A549 (cell line): ENCODE data around the gene TEX35. TPM values are rescaled to one million over a fixed set of nuclear protein-coding genes. Genes with fewer than 3 reads are reported as not detected.
A peak's percentile ranks its signal among the peaks of the same experiment; 100 is the strongest.

ENCODE experiments used
- ATAC-seq, 2 experiments: fragments of 200-7000 bp in 1 of 2; fragments of >200 bp in 1 of 2; cut with Nextera tagmentation in 1 of 2; cut with Tn5 transposase in 1 of 2; 3 replicates each; pipeline versions ENCODE4 v1.8.0 to v1.9.1; 2018 to 2020; ENCODE audit warnings: mild to moderate bottlenecking in 1 of 2, moderate library complexity in 1 of 2
- CTCF ChIA-PET: fragments of 300-600 bp; sonication (Branson Sonifier 250); formaldehyde crosslinking; extraction: SDS; loops from one replicate; lab custom pipeline; 2021; ENCODE audit warnings: antibody characterized with exemption, inconsistent platforms; lab: Yijun Ruan, JAX
- POLR2A ChIA-PET: fragments of 350-600 bp; formaldehyde crosslinking; extraction: SDS; loops from one replicate; lab custom pipeline; 2021; ENCODE audit warnings: antibody characterized with exemption, inconsistent platforms; lab: Yijun Ruan, JAX
- DNase-seq, 2 experiments: peaks; one replicate each; pipeline versions ENCODE4 v3.0.0 to v3.0.0-alpha.2; 2011 to 2016; ENCODE audit warnings: low read depth in 1 of 2, low spot score in 1 of 2
- FAIRE-seq: peaks from 2 replicates; lab custom pipeline; 2011; peaks lifted over from hg19 to GRCh38; lab: Jason Lieb, UNC
- H3K27ac ChIP-seq, 2 experiments: fragments of >200 bp; sonication (Bioruptor Twin); formaldehyde crosslinking; 3 replicates each; pipeline ENCODE4 v1.5.1; 2016 to 2017
- H3K4me1 ChIP-seq: fragments of >200 bp; sonication (Bioruptor Twin); formaldehyde crosslinking; 3 replicates; pipeline ENCODE4 v1.6.1; 2016
- H3K4me2 ChIP-seq: fragments of >200 bp; sonication (Bioruptor Twin); formaldehyde crosslinking; 3 replicates; pipeline ENCODE4 v1.6.1; 2016
- H3K4me3 ChIP-seq: fragments of >200 bp; sonication (Bioruptor Twin); formaldehyde crosslinking; 3 replicates; pipeline ENCODE4 v1.5.1; 2016
- H3K9me3 ChIP-seq: fragments of >200 bp; sonication (Bioruptor Twin); formaldehyde crosslinking; 3 replicates; pipeline ENCODE4 v1.6.1; 2016
- ATOH8 ChIP-seq: fragments of 250-450 bp; sonication (Bioruptor Pico); IDR thresholded peaks from 2 replicates; pipeline ENCODE4 v1.5.0; 2020; ENCODE audit warnings: low read depth, mild to moderate bottlenecking, moderate library complexity
- CBX2 ChIP-seq: fragments of 200-600 bp; sonication (generic); IDR thresholded peaks from 2 replicates; pipeline ENCODE4 v1.6.1; 2016; ENCODE audit warnings: low read depth, mild to moderate bottlenecking, borderline replicate concordance
- CEBPB ChIP-seq, 2 experiments: fragments of >200 bp in 1 of 2; sonication (Bioruptor Twin) in 1 of 2; formaldehyde crosslinking in 1 of 2; IDR thresholded peaks; 2 replicates each; pipeline ENCODE4 v1.6.1; 2012 to 2016
- CHD4 ChIP-seq: fragments of 200-600 bp; sonication (generic); IDR thresholded peaks from 2 replicates; pipeline ENCODE4 v1.6.1; 2016; ENCODE audit warnings: antibody characterized with exemption, mild to moderate bottlenecking, borderline replicate concordance
- CTCF ChIP-seq: fragments of >200 bp; sonication (Bioruptor Twin); formaldehyde crosslinking; IDR thresholded peaks from 3 replicates; pipeline ENCODE4 v1.5.1; 2016
- ESRRA ChIP-seq: fragments of 150-350 bp; IDR thresholded peaks from 2 replicates; pipeline ENCODE4 v1.6.1; 2014; ENCODE audit warnings: mild to moderate bottlenecking, low read length, borderline replicate concordance
- FOSL2 ChIP-seq, 2 experiments: fragments of 450-650 bp in 1 of 2; fragments of >200 bp in 1 of 2; sonication (Bioruptor Twin) in 1 of 2; formaldehyde crosslinking; IDR thresholded peaks; 2 replicates each; pipeline versions ENCODE4 v1.5.0 to v1.6.1; 2016 to 2020; ENCODE audit warnings: mild to moderate bottlenecking in 1 of 2, moderate library complexity in 1 of 2
- HEYL ChIP-seq: fragments of 250-450 bp; sonication (Bioruptor Pico); IDR thresholded peaks from 2 replicates; pipeline ENCODE4 v1.8.0; 2021; ENCODE audit warnings: mild to moderate bottlenecking, moderate library complexity
- HOXB5 ChIP-seq: fragments of 250-450 bp; sonication (Bioruptor Pico); IDR thresholded peaks from 2 replicates; pipeline ENCODE4 v1.5.0; 2020; ENCODE audit warnings: mild to moderate bottlenecking, moderate library complexity
- MAZ ChIP-seq: fragments of 150-350 bp; IDR thresholded peaks from 2 replicates; pipeline ENCODE4 v1.6.1; 2014; ENCODE audit warnings: antibody characterized with exemption, low read depth, low read length, borderline replicate concordance
- MYC ChIP-seq: IDR thresholded peaks from 2 replicates; pipeline ENCODE4 v1.6.1; 2012; ENCODE audit warnings: mild to moderate bottlenecking, inconsistent platforms, low read length, improper control_type of control experiment, borderline replicate concordance
- NPAS2 ChIP-seq: fragments of 250-450 bp; sonication (Bioruptor Pico); IDR thresholded peaks from 2 replicates; pipeline ENCODE4 v1.8.0; 2022; ENCODE audit warnings: mild to moderate bottlenecking, moderate library complexity, borderline replicate concordance
- PBX3 ChIP-seq: IDR thresholded peaks from 2 replicates; pipeline ENCODE4 v1.6.1; 2012
- PHF8 ChIP-seq: fragments of 200-600 bp; sonication (generic); IDR thresholded peaks from 2 replicates; pipeline ENCODE4 v1.6.1; 2016; ENCODE audit warnings: low read depth, mild to moderate bottlenecking, antibody characterized with exemption, moderate library complexity, borderline replicate concordance
- RARB ChIP-seq: fragments of 250-450 bp; sonication (Bioruptor Pico); IDR thresholded peaks from 2 replicates; pipeline ENCODE4 v1.8.0; 2021; ENCODE audit warnings: mild to moderate bottlenecking, moderate library complexity
- SREBF2 ChIP-seq: fragments of 450-650 bp; IDR thresholded peaks from 2 replicates; pipeline ENCODE4 v1.6.1; 2014; ENCODE audit warnings: mild to moderate bottlenecking, moderate library complexity
- USF2 ChIP-seq: fragments of 450-650 bp; IDR thresholded peaks from 2 replicates; pipeline ENCODE4 v1.6.1; 2014; ENCODE audit warnings: antibody characterized with exemption
- ZFP36 ChIP-seq: fragments of 450-650 bp; IDR thresholded peaks from 2 replicates; pipeline ENCODE4 v1.6.1; 2014; ENCODE audit warnings: borderline replicate concordance; ENCODE audit not compliant: partially characterized antibody
- ZSCAN20 ChIP-seq: fragments of 250-450 bp; sonication (Bioruptor Pico); IDR thresholded peaks from 2 replicates; pipeline ENCODE4 v1.8.0; 2022; ENCODE audit warnings: mild to moderate bottlenecking, moderate library complexity
- WGBS: methylation state at CpG from one replicate; pipeline ENCODE4 v1.1.6; 2017; ENCODE audit errors: missing lambda C conversion rate; 5-methylcytosine and 5-hydroxymethylcytosine counted together
- polyA plus RNA-seq, 4 experiments: library from polyadenylated mRNA; depleted of rRNA in 3 of 4; stranded (reverse); fragments of >200 nt; fragmentation: RNase III in 1 of 4; extraction: RNeasy Plus Mini Kit Qiagen cat#74134 plus additional on column Dnase treatment in 1 of 4; gene quantifications; 2 replicates in 3 of 4; 3 replicates in 1 of 4; pipeline ENCODE4 v1.2.3, GENCODE V29; 2011 to 2017

Gene TEX35
- polyA plus RNA-seq, 2 of the 4 experiments (the other 2 are of a cell fraction), result not detected

GRCh38 chr1:178470411-178470960 lies 42.4 kb upstream of the TEX35 start:
- WGBS, result 81% methylated on average over 5 of the region's 5 CpGs
- TF ChIP-seq CBX2 (no peak), HOXB5 (CRISPR knock-in tag) (no peak), MAZ (no peak), SREBF2 (no peak), PBX3 (no peak), MYC (no peak), ZFP36 (no peak), FOSL2 (IDR thresholded peaks at IDR 0.05) (no peak), FOSL2 (CRISPR knock-in tag; IDR thresholded peaks at IDR 0.05) (no peak), ATOH8 (CRISPR knock-in tag) (no peak), HEYL (CRISPR knock-in tag) (no peak), ESRRA (no peak), NPAS2 (CRISPR knock-in tag) (no peak)
- H3K9me3 ChIP-seq, result no peaks in the 10 kb centered on the region
- POLR2A ChIA-PET, result no interaction called here
- H3K4me2 ChIP-seq, result no peak overlapping the region
- no peak overlapping the region for H3K4me3 ChIP-seq
- H3K27ac ChIP-seq, result no peak overlapping the region
- no peak for FAIRE-seq
- ATAC-seq, result peak; percentile 64 to 65; a peak in 3 of 6 replicates
- CTCF ChIA-PET, result interaction anchor here (0.8 to 2.5 kb wide), 3 partner anchors 30 to 160 kb away, joined by 3 to 8 read pairs (median 3); no protein-coding TSS in a partner anchor
- no peaks in the 10 kb centered on the region for H3K4me1 ChIP-seq
- DNase-seq, result peak in 1 of 2 experiments; percentile 20

GRCh38 chr1:178472531-178472930 lies 40.4 kb upstream of the TEX35 start:
- CTCF ChIA-PET, result interaction anchor here (2.5 kb wide), 1 partner anchor 29 kb away, joined by 8 read pairs; no protein-coding TSS in a partner anchor
- FAIRE-seq (no peak), DNase-seq (no peak), ATAC-seq (no peak)
- TF ChIP-seq ATOH8 (CRISPR knock-in tag) (no peak), ZSCAN20 (CRISPR knock-in tag) (no peak), FOSL2 (IDR thresholded peaks at IDR 0.05) (no peak), FOSL2 (CRISPR knock-in tag; IDR thresholded peaks at IDR 0.05) (no peak), NPAS2 (CRISPR knock-in tag) (no peak), HEYL (CRISPR knock-in tag) (no peak), ZFP36 (no peak), RARB (CRISPR knock-in tag) (no peak), CHD4 (no peak), USF2 (no peak), PHF8 (no peak), CEBPB (IDR thresholded peaks at IDR 0.05) (no peak), CTCF (no peak), MAZ (no peak)
- POLR2A ChIA-PET, result no interaction called here
- no peaks in the 10 kb centered on the region for H3K4me1 ChIP-seq
- no peak overlapping the region for H3K4me2 ChIP-seq
- no peaks in the 10 kb centered on the region for H3K9me3 ChIP-seq
- H3K4me3 ChIP-seq, result no peak overlapping the region
- H3K27ac ChIP-seq, result no peak overlapping the region
